Spleen (tissue), 11 donors: ENCODE results near the gene RBFOX1. TPM values are rescaled to one million over a fixed set of nuclear protein-coding genes. Genes with fewer than 3 reads are reported as not detected.

Source experiments
- DNase-seq: peaks from one replicate; pipeline ENCODE4 v3.0.0-alpha.2; 2020
- H3K27ac ChIP-seq, 8 donors: fragments of 200-600 bp; sonication (generic) in 7 of 8; 1 replicate in 4 of 8; 2 replicates in 4 of 8; pipeline versions ENCODE4 v1.5.0 to v1.8.0; 2016 to 2021; ENCODE audit warnings: inconsistent platforms in 4 of 8, mild to moderate bottlenecking in 4 of 8, moderate library complexity in 1 of 8
- H3K27me3 ChIP-seq, 7 donors: fragments of 200-600 bp; sonication (generic) in 6 of 7; replicated peaks in 1 of 7; 1 replicate in 4 of 7; 2 replicates in 3 of 7; pipeline versions ENCODE4 v1.5.0 to v1.8.0; 2016 to 2021; ENCODE audit warnings: inconsistent platforms in 3 of 7, mild to moderate bottlenecking in 1 of 7
- H3K36me3 ChIP-seq, 6 donors: fragments of 200-600 bp; sonication (generic) in 5 of 6; 1 replicate in 4 of 6; 2 replicates in 2 of 6; pipeline versions ENCODE4 v1.5.0 to v1.8.0; 2016 to 2021; ENCODE audit warnings: inconsistent platforms in 2 of 6
- H3K4me1 ChIP-seq, 6 donors: fragments of 200-600 bp; sonication (generic) in 5 of 6; 1 replicate in 3 of 6; 2 replicates in 3 of 6; pipeline versions ENCODE4 v1.5.0 to v1.8.0; 2016 to 2021; ENCODE audit warnings: inconsistent platforms in 3 of 6
- H3K4me3 ChIP-seq, 8 donors: fragments of 200-600 bp; sonication (generic) in 7 of 8; 1 replicate in 4 of 8; 2 replicates in 4 of 8; pipeline versions ENCODE4 v1.5.0 to v1.8.0; 2016 to 2021; ENCODE audit warnings: inconsistent platforms in 4 of 8, mild to moderate bottlenecking in 4 of 8, moderate library complexity in 2 of 8
- H3K9me3 ChIP-seq, 8 donors: fragments of 200-600 bp; sonication (generic) in 7 of 8; 1 replicate in 4 of 8; 2 replicates in 4 of 8; pipeline versions ENCODE4 v1.5.0 to v1.8.0; 2016 to 2021; ENCODE audit warnings: inconsistent platforms in 4 of 8
- POLR2A ChIP-seq, 3 donors: fragments of 450-650 bp; IDR thresholded peaks; one replicate each; pipeline ENCODE4 v1.5.1; 2017; ENCODE audit warnings: antibody characterized with exemption in 3 of 3, mild to moderate bottlenecking in 1 of 3
- POLR2AphosphoS5 ChIP-seq, 3 donors: sonication (generic); formaldehyde crosslinking; IDR thresholded peaks; one replicate each; pipeline ENCODE4 v1.5.1; 2017; ENCODE audit warnings: antibody characterized with exemption in 3 of 3
- WGBS, 5 donors: extraction: QIAGEN DNeasy Blood & Tissue Kit in 3 of 5; methylation state at CpG; one replicate each; pipeline versions ENCODE4 v1.1.5 to v1.1.7; 2013 to 2018; 5-methylcytosine and 5-hydroxymethylcytosine counted together
- intact Hi-C: fragments of 100-400 bp; cut with DNase I; formaldehyde crosslinking; loops from one replicate; pipeline ENCODE4 v1.15.0; 2023; ENCODE audit warnings: low total_unique reads
- polyA plus RNA-seq, 3 donors: library from polyadenylated mRNA; stranded (reverse); fragments of 200-250 nt; gene quantifications; one replicate each; pipeline ENCODE4 v1.2.1, GENCODE V29; 2013
- total RNA-seq, 7 donors: library from RNA; depleted of rRNA in 3 of 7; stranded (reverse); fragments of >200 nt in 3 of 7; fragmentation: NEBNext Ultra II Directional in 4 of 7; extraction: Animal tissue kit (Norgen Biotek cat#: 25700) in 4 of 7; gene quantifications; one replicate each; pipeline versions ENCODE4 v1.1.0 to v1.2.1, GENCODE V29; 2016 to 2021
- TF ChIP-seq, protein P1 (sequence below), 11 experiments: fragments of 200-600 bp in 7 of 11; fragments of 450-650 bp in 4 of 11; sonication (generic) in 4 of 11; IDR thresholded peaks in 8 of 11; conservative IDR thresholded peaks in 3 of 11; 1 replicate in 7 of 11; 2 replicates in 4 of 11; pipeline versions ENCODE4 v1.4.0 to v1.8.0; 2016 to 2021; ENCODE audit warnings: antibody characterized with exemption in 11 of 11, inconsistent platforms in 4 of 11, mild to moderate bottlenecking in 1 of 11
- donor health status: healthy with polysubstance abuse.
- donor health status: DM: no; HTN: no; CAD: no; lungs with moderate emphysema.
- donor health status: DM: no; HTN: no; CAD: no.
- donor health status: Bipolar disorder and iron deficiency.
- donor health status: healthy.
- donor health status: DM: no; HTN: no; CAD: no.
- donor health status: DM: yes; HTN: yes; CAD: no.

RBFOX1 gene
- total and polyA plus RNA-seq, 10 donors = 0.07 to 0.13 TPM; not detected in 8

- Histone ChIP-seq H3K27ac (no peak overlapping the region), H3K9me3 (peaks cover 0 to 8% (median 0%) of the 10 kb centered on the region in 8 donors), H3K27me3 (no peaks in the 10 kb centered on the region), H3K4me1 (no peaks in the 10 kb centered on the region), H3K4me3 (no peak overlapping the region), H3K36me3 (no peaks in the 10 kb centered on the region)
- intact Hi-C loops = no loop called here
- WGBS, 5 donors = 65 to 89% (median 76%) methylated on average over 7 of the region's 7 CpGs
- DNase-seq = no peak
- TF ChIP-seq POLR2A (IDR thresholded peaks at IDR 0.05) = no peak
- no peak for TF ChIP-seq POLR2AphosphoS5 (IDR thresholded peaks at IDR 0.05)
- TF ChIP-seq, protein P1, sequence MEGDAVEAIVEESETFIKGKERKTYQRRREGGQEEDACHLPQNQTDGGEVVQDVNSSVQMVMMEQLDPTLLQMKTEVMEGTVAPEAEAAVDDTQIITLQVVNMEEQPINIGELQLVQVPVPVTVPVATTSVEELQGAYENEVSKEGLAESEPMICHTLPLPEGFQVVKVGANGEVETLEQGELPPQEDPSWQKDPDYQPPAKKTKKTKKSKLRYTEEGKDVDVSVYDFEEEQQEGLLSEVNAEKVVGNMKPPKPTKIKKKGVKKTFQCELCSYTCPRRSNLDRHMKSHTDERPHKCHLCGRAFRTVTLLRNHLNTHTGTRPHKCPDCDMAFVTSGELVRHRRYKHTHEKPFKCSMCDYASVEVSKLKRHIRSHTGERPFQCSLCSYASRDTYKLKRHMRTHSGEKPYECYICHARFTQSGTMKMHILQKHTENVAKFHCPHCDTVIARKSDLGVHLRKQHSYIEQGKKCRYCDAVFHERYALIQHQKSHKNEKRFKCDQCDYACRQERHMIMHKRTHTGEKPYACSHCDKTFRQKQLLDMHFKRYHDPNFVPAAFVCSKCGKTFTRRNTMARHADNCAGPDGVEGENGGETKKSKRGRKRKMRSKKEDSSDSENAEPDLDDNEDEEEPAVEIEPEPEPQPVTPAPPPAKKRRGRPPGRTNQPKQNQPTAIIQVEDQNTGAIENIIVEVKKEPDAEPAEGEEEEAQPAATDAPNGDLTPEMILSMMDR (IDR thresholded peaks at IDR 0.05 in 8 of 11, conservative IDR thresholded peaks at IDR 0.05 in 3 of 11) = no peak
Measured at GRCh38 chr16:7442050-7442449, 109.4 kb downstream of the RBFOX1 start.

DNA sequence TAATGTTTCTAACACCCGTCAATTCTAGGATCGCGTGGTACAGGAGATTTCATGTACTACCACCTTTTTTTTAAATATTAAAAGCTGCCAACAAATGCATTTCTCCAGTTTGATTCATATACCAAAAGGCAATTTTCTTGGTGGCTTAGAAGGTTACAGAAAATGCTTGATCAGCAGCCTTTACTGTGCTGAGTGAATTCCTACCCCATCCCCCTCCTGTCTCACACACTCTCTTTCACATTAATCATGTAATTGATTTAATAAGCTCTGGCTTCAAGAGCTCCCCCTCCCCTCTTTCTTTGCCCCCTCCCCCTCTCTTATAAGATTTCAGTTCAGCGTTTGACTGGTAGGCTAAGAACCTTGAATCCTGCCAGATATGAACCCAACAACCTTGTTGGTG is 110.5 kb downstream of the RBFOX1 start:
- Histone ChIP-seq H3K9me3 (peaks cover 0 to 15% (median 0%) of the 10 kb centered on the region in 8 donors), H3K36me3 (no peaks in the 10 kb centered on the region), H3K4me3 (no peak overlapping the region), H3K27me3 (no peaks in the 10 kb centered on the region), H3K27ac (no peak overlapping the region), H3K4me1 (no peaks in the 10 kb centered on the region)
- no peak for TF ChIP-seq POLR2AphosphoS5 (IDR thresholded peaks at IDR 0.05)
- no peak for TF ChIP-seq POLR2A (IDR thresholded peaks at IDR 0.05)
- TF ChIP-seq, protein P1 (IDR thresholded peaks at IDR 0.05 in 8 of 11, conservative IDR thresholded peaks at IDR 0.05 in 3 of 11) = no peak
- WGBS, 5 donors = 82 to 90% (median 84%) methylated on average over 4 of the region's 4 CpGs
- intact Hi-C loops = no loop called here
- DNase-seq = no peak

DNA sequence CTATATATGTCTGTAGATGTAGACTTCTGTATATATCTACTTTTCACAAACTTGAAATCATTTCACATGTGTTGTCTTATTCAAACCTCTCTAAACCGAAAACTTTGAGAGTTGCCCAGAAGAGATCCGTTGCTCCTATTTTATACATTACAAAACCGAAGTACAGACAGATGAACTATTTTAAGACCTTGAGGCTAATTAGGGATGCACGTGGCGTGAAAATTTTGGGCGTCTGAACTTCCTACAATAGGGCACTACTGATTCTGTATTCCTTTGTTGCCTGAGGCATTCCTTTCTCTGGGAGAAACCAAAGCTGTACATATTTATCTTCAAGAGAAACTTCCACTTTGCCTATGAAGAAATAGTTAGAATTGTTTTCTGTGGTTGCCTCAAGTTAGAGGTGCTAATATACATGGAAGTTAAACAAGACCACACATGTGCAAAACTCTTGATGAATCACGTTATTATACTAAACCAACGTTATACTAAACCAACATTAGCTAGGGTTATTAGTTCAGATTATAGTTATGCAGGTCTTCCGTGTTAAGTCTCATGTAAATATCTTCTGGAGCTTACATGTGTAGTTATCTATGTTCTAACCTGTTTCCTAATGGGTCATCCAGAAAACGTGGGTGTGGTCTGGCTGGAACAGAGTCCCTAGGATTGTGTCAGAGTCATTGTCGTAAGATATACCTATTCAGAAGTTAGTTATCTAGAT is 111.2 kb downstream of the RBFOX1 start:
- WGBS, 5 donors = 66 to 84% (median 79%) methylated on average over 11 of the region's 11 CpGs
- no peak for DNase-seq
- intact Hi-C loops = no loop called here

GRCh38 chr16:7449306-7449705 is 116.7 kb downstream of the RBFOX1 start:
- no peak for TF ChIP-seq POLR2A (IDR thresholded peaks at IDR 0.05)
- TF ChIP-seq, protein P1 (IDR thresholded peaks at IDR 0.05 in 8 of 11, conservative IDR thresholded peaks at IDR 0.05 in 3 of 11) = no peak
- no peak for TF ChIP-seq POLR2AphosphoS5 (IDR thresholded peaks at IDR 0.05)
- Histone ChIP-seq H3K27me3 (no peaks in the 10 kb centered on the region), H3K4me1 (no peaks in the 10 kb centered on the region), H3K36me3 (no peaks in the 10 kb centered on the region), H3K9me3 (peaks cover 0 to 53% (median 6%) of the 10 kb centered on the region in 8 donors), H3K27ac (no peak overlapping the region), H3K4me3 (no peak overlapping the region)
- no peak for DNase-seq
- intact Hi-C loops = no loop called here
- 83 to 95% (median 87%) methylated on average over 3 of the region's 3 CpGs for WGBS, 5 donors

More for the DNA sequence above, 111.2 kb downstream of the RBFOX1 start:
- Histone ChIP-seq H3K9me3 (peaks cover 0 to 14% (median 0%) of the 10 kb centered on the region in 8 donors), H3K27me3 (no peaks in the 10 kb centered on the region), H3K4me3 (no peak overlapping the region), H3K27ac (no peak overlapping the region), H3K36me3 (no peaks in the 10 kb centered on the region), H3K4me1 (no peaks in the 10 kb centered on the region)
- TF ChIP-seq, protein P1 (IDR thresholded peaks at IDR 0.05 in 8 of 11, conservative IDR thresholded peaks at IDR 0.05 in 3 of 11) = no peak
